Measurements from ENCODE around the gene PYHIN1. TPM values are rescaled to one million over a fixed set of nuclear protein-coding genes. Genes with fewer than 3 reads are reported as not detected.

Gene PYHIN1
- not detected in 2 replicates for total RNA-seq (2014; rRNA removed; shearing (Covaris generic))

DNA sequence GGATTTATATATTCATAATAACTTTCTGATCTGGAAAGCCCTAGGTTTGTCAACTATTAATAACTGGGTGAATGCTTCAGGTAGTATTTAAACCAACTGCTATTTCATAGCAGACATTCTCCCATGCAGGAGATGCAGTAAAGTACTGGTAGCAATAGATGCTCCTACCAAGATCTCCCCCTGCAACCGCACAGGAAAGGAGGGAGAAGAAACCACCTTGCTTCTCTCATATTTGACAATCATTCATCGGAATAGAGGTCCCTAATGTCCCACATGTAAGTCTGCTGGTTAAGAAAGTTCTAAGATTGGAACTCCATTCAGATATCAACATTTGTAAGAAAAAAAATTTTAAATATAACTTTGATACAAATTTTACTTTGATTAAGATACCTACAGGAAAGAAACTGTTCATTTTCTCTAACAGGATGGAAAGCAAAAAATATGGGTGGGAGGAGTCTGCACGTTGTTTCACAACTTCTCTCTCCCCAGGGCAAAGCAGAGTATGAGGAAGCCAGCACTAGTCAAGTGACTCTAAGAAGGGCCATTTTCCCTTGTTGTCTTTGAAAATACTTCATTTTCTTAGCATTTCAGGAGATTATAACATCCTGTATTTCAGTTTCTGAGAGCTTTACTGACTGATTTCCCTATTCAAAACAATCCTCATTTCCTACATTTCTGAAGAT is at the start of gene PYHIN1:
PYHIN1 (plus strand) TSS at position 498 of the 683 bp plus-strand sequence. CDS start 5,359 bp downstream, outside the sequence.
- no peak for DNase-seq (ENCODE audit: low spot score)

DNA sequence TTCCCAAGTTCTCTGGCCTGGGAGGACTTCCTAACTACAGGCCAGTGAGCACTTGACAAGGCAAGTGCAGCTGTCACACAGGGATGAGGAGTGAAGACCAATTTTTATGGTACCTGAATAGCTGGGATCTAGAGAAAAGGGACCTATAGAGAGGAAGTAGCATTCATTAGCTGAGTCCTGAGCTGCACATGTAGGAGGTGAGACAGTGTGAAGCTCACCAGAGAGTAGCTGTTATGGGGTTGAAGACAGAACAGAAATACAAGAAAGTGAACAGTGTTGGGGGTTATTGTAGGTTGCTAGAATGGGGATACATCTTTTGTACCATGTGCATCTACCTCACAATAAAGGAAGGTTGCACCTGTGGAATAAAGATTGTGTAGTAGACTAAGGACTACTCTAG is 37.7 kb upstream of the PYHIN1 start:
- no peak for DNase-seq (ENCODE audit: low spot score)

DNA sequence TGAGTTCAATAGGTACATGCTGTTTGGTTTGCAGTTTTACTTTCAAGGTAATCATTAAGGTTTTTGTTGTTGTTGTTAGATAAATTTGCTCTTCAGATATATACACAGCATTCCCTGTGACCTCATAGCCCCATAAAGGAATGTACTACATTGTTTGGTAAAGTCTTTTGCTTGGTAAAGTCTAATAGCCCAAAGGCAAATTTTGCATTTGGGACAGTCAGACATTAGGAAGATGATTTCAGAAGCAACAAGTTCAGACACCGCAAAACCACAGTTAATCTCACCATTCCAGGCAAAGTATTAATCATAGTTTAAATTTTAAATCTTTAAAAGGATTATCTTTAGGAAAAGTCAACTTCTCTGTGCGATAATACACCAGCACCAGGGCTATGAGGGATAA is 32.6 kb upstream of the PYHIN1 start:
- DNase-seq (ENCODE audit: low spot score), result no peak

DNA sequence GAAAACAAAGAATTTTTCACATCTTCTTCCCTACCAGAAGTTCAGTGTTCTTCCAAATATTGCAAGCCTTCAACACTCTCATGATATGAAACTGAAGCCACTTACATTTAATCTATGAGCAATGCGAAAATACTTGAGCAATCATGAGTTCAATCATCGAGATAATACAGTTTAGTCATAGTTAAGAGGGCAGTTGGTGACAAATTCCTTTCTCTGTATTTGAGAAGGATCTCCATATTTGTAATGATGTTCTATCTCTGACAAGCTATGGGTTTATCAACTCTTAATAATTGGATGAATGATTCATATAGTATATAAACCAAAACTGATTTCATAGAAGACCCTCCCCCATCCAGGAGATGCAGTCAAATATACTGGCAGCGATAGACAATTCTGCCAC is 29.7 kb upstream of the PYHIN1 start:
- DNase-seq (ENCODE audit: low spot score), result no peak

DNA sequence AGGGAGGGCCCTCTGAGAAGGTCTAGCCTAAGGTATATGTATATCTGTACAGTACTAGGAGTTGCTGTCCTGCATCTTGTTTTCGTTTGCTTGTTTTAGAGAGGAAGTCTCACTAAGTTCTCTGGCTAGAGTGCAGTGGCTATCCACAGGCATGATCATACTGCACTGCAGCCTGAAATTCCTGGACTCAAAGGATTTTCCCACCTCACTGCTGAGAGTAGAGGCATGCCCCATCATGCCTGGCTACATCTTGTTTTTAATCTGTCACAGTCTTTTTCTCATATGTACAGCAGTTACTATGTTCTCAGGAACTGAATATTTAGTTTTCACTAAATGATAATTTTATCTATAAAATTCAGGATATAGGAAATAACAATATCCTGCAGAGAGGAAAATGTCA is 15.3 kb upstream of the PYHIN1 start:
- no peak for DNase-seq (ENCODE audit: low spot score)

GRCh38 chr1:158924677-158925076 is 6.7 kb upstream of the PYHIN1 start:
- DNase-seq (ENCODE audit: low spot score), result no peak

GRCh38 chr1:158930504-158930903 is 848 bp upstream of the PYHIN1 start:
- DNase-seq (ENCODE audit: low spot score), result no peak

- no peak for DNase-seq (ENCODE audit: low spot score)
Observed at GRCh38 chr1:158932171-158932570, 819 bp downstream of the PYHIN1 start.

DNA sequence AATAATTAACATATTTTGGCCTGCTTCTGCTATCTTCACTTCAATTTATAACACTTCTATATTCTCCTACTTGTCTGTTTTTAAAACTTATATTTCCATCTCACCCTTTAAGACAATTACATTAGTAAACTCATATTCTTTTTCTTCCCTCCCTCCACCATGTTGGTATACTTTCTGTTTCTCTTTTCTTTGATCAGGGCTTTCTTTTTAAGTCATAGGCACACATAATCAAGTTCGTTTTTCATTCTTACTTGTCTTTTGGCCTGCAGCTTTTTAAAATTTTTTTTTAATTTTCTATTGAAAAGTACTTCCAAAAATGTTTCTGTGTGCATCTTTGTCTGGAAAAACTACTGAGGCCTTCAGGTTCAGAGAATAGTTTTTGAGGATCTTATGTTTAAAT is 2.3 kb downstream of the PYHIN1 start:
- no peak for DNase-seq (ENCODE audit: low spot score)

DNA sequence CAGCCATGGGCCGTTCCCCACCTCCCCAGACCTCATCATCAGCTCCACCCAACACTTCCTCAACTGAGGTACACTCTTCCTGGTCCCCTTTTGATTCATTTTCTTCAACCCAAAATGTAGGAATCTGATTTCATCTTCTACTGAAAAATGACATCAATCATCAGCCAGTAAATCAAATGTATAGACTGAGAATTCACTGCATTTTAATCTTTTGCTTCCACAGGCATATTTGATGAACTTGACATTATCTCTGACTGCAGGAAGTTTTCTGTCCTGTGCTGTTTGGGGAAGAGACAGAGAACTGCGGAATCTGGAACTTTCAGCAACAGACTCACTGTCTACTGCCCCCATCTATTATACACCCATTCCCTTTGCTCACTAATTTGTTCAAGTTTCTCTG is 7.8 kb downstream of the PYHIN1 start:
- no peak for DNase-seq (ENCODE audit: low spot score)

GRCh38 chr1:158941317-158941716 is 10.0 kb downstream of the PYHIN1 start:
- DNase-seq (ENCODE audit: low spot score), result no peak

GRCh38 chr1:158942490-158942889 is 11.1 kb downstream of the PYHIN1 start:
- no peak for DNase-seq (ENCODE audit: low spot score)

- DNase-seq (ENCODE audit: low spot score), result no peak
Observed at GRCh38 chr1:158943059-158943458, 11.7 kb downstream of the PYHIN1 start.

DNA sequence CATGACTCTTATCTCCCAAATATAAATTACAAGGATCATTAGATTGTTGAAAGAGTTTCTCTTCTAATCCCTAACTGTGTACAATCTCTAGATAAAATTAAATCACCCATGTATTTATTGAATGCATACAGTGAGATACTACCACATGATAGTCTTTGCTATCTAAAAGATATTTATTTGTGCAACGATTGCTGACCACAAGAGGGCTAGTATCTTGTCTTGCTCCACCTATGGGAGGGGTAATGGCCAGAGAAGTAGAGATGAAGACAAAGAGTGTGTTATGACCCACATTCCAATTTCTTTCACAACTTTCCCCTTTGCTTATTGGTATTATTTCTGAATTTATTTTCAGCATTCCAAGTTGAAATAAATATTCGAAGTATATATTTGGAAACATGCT is 13.7 kb downstream of the PYHIN1 start:
- no peak for DNase-seq (ENCODE audit: low spot score)

DNA sequence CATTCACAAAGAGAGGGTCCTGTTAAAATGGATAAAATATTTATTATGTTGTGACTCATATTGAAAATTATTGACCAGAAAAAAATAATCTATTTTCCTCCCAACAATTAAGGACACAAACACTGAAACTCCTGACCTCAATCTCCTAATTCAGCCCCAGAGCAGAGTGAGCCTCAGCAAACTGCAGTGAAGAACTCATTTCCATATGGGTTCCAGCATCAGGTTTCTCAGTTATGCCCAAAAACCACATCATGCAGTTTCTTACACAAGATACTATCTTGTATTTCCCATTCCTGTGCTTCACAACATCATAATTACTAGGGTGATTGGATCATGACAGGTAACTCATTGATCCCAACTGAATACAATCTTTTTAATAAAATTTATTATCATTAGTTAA is 15.4 kb downstream of the PYHIN1 start:
- DNase-seq (ENCODE audit: low spot score), result no peak

DNA sequence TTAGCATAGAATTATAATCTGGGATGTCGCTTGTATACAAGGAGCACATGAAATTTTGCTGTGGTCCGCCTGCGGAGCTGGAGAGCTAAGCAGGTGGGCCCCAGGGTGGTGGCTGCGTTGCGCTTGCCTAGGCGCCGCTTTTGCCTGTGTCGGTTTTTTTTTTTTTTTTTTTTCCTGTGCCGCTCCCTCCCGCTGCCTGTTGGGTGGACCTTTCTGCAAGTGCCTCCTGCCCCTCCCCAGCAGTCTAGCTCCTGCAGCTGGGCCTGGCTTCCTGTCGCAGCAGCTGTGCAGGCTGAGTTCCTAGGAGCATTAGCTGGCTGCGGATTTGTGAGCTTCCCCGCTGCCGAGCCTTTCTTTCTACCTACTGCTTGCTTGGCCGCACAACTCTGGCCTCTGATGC is 20.6 kb downstream of the PYHIN1 start:
- peak; percentile 9 for DNase-seq (ENCODE audit: low spot score)

DNA sequence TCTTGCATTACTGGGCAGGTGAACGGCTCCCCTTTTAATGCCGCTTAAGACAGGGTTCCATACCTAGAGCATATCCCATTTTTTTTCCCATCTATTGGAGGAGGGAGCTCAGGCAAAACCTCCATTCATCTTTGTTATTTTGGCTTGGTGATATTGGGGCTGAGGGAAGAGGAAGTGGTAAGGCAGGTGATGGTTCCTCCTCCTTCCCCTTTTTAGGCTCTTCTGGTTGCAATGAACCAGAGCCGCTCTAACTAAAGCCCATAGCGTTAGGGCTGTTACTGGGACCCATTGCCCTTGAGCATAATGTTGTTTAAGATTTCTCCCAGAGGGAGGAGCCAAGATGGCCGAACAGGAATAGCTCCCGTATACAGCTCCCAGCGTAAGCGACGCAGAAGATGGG is 21.1 kb downstream of the PYHIN1 start:
- no peak for DNase-seq (ENCODE audit: low spot score)

GRCh38 chr1:158961178-158961577 is 29.8 kb downstream of the PYHIN1 start:
- no peak for DNase-seq (ENCODE audit: low spot score)

GRCh38 chr1:158962983-158963382 is 31.6 kb downstream of the PYHIN1 start:
- no peak for DNase-seq (ENCODE audit: low spot score)

- DNase-seq (ENCODE audit: low spot score), result no peak
Observed at GRCh38 chr1:158969166-158969565, 37.8 kb downstream of the PYHIN1 start.

GRCh38 chr1:158969855-158970254 is 38.5 kb downstream of the PYHIN1 start:
- no peak for DNase-seq (ENCODE audit: low spot score)

- DNase-seq (ENCODE audit: low spot score), result no peak
Observed at GRCh38 chr1:158972841-158973240, 41.5 kb downstream of the PYHIN1 start.

DNA sequence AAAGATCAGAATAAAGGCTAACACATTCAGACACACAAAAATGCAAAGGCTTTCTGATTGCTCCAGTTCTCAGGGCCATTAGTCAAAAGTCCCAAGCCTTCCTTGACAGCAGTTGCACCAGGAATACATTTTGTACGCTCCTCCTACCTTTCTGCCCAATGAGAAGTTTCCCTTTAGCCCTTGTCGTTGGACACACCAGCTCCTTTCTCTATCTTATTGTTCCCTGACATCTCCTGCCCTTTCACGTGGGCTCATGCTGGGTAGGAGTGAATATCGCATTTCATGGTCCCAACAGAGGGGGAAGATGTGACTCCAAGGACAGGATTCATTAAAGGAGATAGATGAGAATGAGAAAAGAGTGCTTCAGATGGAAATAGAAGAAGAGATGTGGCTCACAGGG is 44.9 kb downstream of the PYHIN1 start:
- DNase-seq (ENCODE audit: low spot score), result no peak

GRCh38 chr1:158978730-158979129 is 47.4 kb downstream of the PYHIN1 start:
- DNase-seq (ENCODE audit: low spot score), result no peak

Data from A172 (cell line).